ENCODE measurements around the gene TACR2. TPM values are rescaled to one million over a fixed set of nuclear protein-coding genes. Genes with fewer than 3 reads are reported as not detected.
A peak's percentile ranks its signal among the peaks of the same experiment; 100 is the strongest.

TACR2 gene
- total and polyA plus RNA-seq, 2 of the 13 experiments (the other 11 are each of a cell fraction or from before 2014, with no cell fraction given) = 0.04 TPM; not detected in 1

DNA sequence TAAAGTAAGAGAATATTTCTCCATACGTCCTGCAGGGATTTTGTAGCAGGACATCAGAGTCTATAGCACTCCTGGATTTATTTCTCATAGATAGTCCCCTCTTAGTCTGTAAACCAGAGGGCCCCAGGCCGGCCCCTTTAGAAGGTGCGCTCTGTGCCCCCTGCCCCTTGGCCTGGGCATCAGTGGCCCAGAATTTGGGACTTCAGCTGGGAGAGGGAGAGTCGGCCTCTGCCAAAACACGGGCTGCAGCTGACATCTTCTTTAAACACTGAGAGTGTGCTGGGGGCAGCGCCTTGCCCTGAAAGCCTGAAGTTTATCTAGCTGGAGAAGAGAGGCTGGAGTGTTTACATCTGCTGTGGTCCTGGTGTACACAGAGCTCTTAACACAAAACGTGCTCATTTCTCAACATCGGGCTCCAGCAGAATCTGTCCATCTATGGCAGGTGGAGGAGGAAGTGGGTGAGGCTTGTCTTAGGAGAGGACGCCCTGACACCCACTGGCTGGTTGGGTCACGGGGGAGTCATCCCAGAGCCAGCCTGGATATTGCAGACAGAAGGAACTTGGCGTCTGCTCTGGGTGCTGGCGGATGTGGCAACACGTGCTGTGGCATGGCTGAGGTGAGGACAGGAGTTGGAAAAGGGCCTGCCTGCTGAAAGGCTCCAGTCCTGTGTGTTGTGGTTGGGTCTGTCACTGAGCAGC lies 5.0 kb upstream of the TACR2 start (continued):
- TF ChIP-seq, protein P1, sequence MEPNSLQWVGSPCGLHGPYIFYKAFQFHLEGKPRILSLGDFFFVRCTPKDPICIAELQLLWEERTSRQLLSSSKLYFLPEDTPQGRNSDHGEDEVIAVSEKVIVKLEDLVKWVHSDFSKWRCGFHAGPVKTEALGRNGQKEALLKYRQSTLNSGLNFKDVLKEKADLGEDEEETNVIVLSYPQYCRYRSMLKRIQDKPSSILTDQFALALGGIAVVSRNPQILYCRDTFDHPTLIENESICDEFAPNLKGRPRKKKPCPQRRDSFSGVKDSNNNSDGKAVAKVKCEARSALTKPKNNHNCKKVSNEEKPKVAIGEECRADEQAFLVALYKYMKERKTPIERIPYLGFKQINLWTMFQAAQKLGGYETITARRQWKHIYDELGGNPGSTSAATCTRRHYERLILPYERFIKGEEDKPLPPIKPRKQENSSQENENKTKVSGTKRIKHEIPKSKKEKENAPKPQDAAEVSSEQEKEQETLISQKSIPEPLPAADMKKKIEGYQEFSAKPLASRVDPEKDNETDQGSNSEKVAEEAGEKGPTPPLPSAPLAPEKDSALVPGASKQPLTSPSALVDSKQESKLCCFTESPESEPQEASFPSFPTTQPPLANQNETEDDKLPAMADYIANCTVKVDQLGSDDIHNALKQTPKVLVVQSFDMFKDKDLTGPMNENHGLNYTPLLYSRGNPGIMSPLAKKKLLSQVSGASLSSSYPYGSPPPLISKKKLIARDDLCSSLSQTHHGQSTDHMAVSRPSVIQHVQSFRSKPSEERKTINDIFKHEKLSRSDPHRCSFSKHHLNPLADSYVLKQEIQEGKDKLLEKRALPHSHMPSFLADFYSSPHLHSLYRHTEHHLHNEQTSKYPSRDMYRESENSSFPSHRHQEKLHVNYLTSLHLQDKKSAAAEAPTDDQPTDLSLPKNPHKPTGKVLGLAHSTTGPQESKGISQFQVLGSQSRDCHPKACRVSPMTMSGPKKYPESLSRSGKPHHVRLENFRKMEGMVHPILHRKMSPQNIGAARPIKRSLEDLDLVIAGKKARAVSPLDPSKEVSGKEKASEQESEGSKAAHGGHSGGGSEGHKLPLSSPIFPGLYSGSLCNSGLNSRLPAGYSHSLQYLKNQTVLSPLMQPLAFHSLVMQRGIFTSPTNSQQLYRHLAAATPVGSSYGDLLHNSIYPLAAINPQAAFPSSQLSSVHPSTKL (CRISPR knock-in tag; IDR thresholded peaks at IDR 0.05) = peak; percentile 11; the same call in 1 of the 2 replicates
- TF ChIP-seq SP5 (CRISPR knock-in tag; IDR thresholded peaks at IDR 0.05; ENCODE audit: borderline replicate concordance, low read depth) (no peak), RFXAP (CRISPR knock-in tag; IDR thresholded peaks at IDR 0.05; ENCODE audit: borderline replicate concordance) (no peak), ELF3 (CRISPR knock-in tag; IDR thresholded peaks at IDR 0.05) (0 out of 2 replicates have a peak, but pooled peaks have one; percentile 28), ZBTB38 (CRISPR knock-in tag; IDR thresholded peaks at IDR 0.05) (no peak), SALL1 (CRISPR knock-in tag; IDR thresholded peaks at IDR 0.05) (peak; percentile 18; the same call in 1 of the 2 replicates), MYNN (CRISPR knock-in tag; IDR thresholded peaks at IDR 0.05; ENCODE audit: low read depth) (no peak), GABPB1 (CRISPR knock-in tag; IDR thresholded peaks at IDR 0.05) (0 out of 2 replicates have a peak, but pooled peaks have one; percentile 32), RXRB (CRISPR knock-in tag; IDR thresholded peaks at IDR 0.05; ENCODE audit: borderline replicate concordance) (no peak), FOXA3 (CRISPR knock-in tag; IDR thresholded peaks at IDR 0.05) (peak; percentile 56), ZNF503 (CRISPR knock-in tag; IDR thresholded peaks at IDR 0.05) (no peak), NFIB (CRISPR knock-in tag; IDR thresholded peaks at IDR 0.05; ENCODE audit: borderline replicate concordance) (no peak), ZNF569 (CRISPR knock-in tag; IDR thresholded peaks at IDR 0.05; ENCODE audit: borderline replicate concordance) (no peak), HES4 (CRISPR knock-in tag; IDR thresholded peaks at IDR 0.05; ENCODE audit: borderline replicate concordance) (0 out of 2 replicates have a peak, but pooled peaks have one; percentile 28)

All from HepG2 (cell line).